ENCODE measurements around the gene LEF1. TPM values are rescaled to one million over a fixed set of nuclear protein-coding genes. Genes with fewer than 3 reads are reported as not detected.

The LEF1 gene
- total and polyA plus RNA-seq, 2 donors (not counting 3 experiments of a cell fraction or from before 2014, with no cell fraction given), result 0.46 TPM; not detected in 1

DNA sequence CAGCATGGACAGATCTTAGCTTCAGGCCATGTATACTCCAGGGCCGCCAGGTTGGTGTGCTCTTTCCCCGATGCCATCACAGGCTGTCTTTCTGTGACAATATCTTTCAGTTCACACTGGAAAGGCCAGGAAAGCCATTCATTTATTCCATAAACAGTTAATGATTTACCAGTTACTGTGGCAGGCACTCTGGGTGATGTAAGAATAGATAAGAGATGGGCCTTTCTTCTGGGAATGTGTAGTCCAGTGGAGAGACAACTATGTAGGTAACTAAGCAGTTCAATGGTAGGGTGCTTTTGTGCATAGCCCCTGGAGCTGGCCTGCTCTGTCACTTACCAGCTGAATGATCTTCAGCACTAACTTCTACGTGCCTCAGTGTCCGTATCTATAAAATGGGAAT, 46.3 kb upstream of the LEF1 start:
- FAIRE-seq (no peak), DNase-seq (ENCODE audit: low read depth, low spot score) (no peak)
- H4K20me1 ChIP-seq (replicated peaks; ENCODE audit: control insufficient read depth, extremely low read depth, insufficient read depth, low read length), result no peaks in the 10 kb centered on the region
- H3K9ac ChIP-seq (replicated peaks; ENCODE audit: extremely low read depth, insufficient read depth, low read length), result no peak overlapping the region
- CTCF ChIA-PET, result interaction anchor here (1.1 kb wide), 1 partner anchor 16 kb away, joined by 3 read pairs; no protein-coding TSS in a partner anchor
- POLR2A ChIA-PET, result no interaction called here
- no peak overlapping the region for H3K4me2 ChIP-seq (ENCODE audit: insufficient read depth, low read length)
- H3K36me3 ChIP-seq (ENCODE audit: control insufficient read depth in 2 of 2, extremely low read depth in 1 of 2, insufficient read depth in 2 of 2, low read length in 2 of 2), result no peaks in the 10 kb centered on the region
- H3K27ac ChIP-seq (ENCODE audit: insufficient read depth, low read depth, low read length), result no peak overlapping the region
- BruUV-seq (replicated peaks), result no TSS peak
- no peaks in the 10 kb centered on the region for H3K27me3 ChIP-seq (ENCODE audit: control insufficient read depth in 2 of 2, insufficient read depth in 2 of 2, low read length in 2 of 2)
- H3K4me3 ChIP-seq (replicated peaks in 1 of 3; ENCODE audit: insufficient read depth in 1 of 3, low read depth in 1 of 3, low read length in 3 of 3), result no peak overlapping the region
- dilution Hi-C loops (cut with MboI; ENCODE audit: extremely low pct_ligation_motif_present, low sequenced_read_pairs) (no loop called here), intact Hi-C loops (cut with micrococcal nuclease) (no loop called here)
- H3K9me3 ChIP-seq (replicated peaks; ENCODE audit: control insufficient read depth, insufficient read depth, low read length), result no peaks in the 10 kb centered on the region
- no peak for TF ChIP-seq POLR2A (IDR thresholded peaks at IDR 0.05; ENCODE audit: low read depth, low read length)
- TF ChIP-seq MYC (IDR thresholded peaks at IDR 0.05; ENCODE audit: low read depth, low read length), result no peak
- TF ChIP-seq POLR2AphosphoS5 (IDR thresholded peaks at IDR 0.05; ENCODE audit: insufficient read depth, low read depth, low read length), result no peak
- TF ChIP-seq, protein P1, sequence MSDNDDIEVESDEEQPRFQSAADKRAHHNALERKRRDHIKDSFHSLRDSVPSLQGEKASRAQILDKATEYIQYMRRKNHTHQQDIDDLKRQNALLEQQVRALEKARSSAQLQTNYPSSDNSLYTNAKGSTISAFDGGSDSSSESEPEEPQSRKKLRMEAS (IDR thresholded peaks at IDR 0.05; ENCODE audit: insufficient read depth, insufficient read length), result no peak
- no peak for TF ChIP-seq EZH2 (IDR thresholded peaks at IDR 0.05; ENCODE audit: borderline replicate concordance, low read depth, low read length, severe bottlenecking)
- TF ChIP-seq JUN (IDR thresholded peaks at IDR 0.05; ENCODE audit: borderline replicate concordance, insufficient read depth, insufficient read length, low read depth), result no peak
- TF ChIP-seq GATA2 (IDR thresholded peaks at IDR 0.05; ENCODE audit: insufficient read depth, insufficient read length, low read depth, low read length), result no peak
- no peak for TF ChIP-seq FOS (IDR thresholded peaks at IDR 0.05; ENCODE audit: borderline replicate concordance, insufficient read depth, low read length)
- TF ChIP-seq, protein P2, sequence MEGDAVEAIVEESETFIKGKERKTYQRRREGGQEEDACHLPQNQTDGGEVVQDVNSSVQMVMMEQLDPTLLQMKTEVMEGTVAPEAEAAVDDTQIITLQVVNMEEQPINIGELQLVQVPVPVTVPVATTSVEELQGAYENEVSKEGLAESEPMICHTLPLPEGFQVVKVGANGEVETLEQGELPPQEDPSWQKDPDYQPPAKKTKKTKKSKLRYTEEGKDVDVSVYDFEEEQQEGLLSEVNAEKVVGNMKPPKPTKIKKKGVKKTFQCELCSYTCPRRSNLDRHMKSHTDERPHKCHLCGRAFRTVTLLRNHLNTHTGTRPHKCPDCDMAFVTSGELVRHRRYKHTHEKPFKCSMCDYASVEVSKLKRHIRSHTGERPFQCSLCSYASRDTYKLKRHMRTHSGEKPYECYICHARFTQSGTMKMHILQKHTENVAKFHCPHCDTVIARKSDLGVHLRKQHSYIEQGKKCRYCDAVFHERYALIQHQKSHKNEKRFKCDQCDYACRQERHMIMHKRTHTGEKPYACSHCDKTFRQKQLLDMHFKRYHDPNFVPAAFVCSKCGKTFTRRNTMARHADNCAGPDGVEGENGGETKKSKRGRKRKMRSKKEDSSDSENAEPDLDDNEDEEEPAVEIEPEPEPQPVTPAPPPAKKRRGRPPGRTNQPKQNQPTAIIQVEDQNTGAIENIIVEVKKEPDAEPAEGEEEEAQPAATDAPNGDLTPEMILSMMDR (IDR thresholded peaks at IDR 0.05; ENCODE audit: extremely low read depth in 1 of 2, insufficient read depth in 1 of 2, low read depth in 1 of 2, low read length in 2 of 2), result no peak
- no peaks in the 10 kb centered on the region for H3K9me1 ChIP-seq (replicated peaks; ENCODE audit: control insufficient read depth, extremely low read depth, insufficient read depth, low read length)
- H3K79me2 ChIP-seq (ENCODE audit: control insufficient read depth, insufficient read depth, low read length), result no peaks in the 10 kb centered on the region
- H3K4me1 ChIP-seq (ENCODE audit: control insufficient read depth, extremely low read depth, insufficient read depth, low read length), result no peaks in the 10 kb centered on the region
- no peak overlapping the region for H2AFZ ChIP-seq (ENCODE audit: low read depth, low read length)

All from endothelial cell of umbilical vein (primary cell).